ENCODE results near the gene STPG2. TPM values are rescaled to one million over a fixed set of nuclear protein-coding genes. Genes with fewer than 3 reads are reported as not detected.

STPG2 gene
- polyA plus RNA-seq, 1 experiment, result not detected

DNA sequence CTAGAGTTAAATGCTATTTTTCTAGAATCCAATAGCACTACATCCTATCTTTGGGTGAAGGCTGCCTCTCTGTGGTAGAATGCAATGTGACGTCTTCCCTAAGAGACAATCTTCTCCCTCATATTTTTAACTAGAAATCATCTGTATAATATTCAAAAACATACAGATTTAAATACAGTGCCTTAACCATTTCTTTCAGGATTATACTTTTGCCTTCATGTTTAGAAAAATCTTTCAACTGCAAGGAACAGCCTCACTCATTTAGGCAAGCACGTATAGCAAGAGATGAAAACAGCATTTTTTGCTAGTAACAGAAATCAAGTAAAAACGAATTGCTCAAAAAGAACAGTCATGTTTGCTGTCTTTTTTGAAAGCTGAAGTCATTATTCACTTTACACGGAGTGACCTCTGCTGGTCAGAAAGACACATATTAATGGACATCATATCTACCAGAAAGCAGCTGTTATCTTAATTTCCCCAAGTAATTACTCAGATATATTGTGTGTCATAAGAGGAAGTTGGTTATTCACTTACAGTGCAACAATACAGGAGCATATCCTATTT is 422.3 kb downstream of the STPG2 start:
- CTCF ChIA-PET, result no interaction called here

DNA sequence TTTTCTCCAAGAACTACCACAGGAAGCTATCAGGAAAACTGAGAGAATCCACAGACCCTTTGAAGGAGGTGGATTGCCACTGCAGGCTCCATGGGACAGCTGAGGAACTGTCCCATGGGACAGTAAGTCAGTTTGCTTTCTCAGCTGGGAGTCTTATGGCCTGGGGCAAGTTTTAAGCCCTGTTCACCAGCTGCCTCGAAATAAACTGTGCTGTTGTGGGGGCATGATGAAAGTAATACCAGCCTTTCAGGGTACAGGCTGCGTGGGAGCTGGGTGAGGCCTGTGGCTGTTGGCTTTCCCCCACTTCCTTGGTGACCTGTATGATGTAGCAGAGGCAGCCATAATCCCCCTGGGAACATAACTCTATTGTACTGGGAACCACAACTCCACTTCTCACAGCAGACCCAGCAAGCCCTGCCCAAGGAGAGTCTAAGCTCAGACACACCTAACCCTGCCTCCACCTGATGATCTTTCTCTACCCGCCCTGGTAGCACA is 452.1 kb downstream of the STPG2 start:
- Histone ChIP-seq H3K36me3 (ENCODE audit: control insufficient read depth, insufficient read depth, low read length) (no peaks in the 10 kb centered on the region), H3K27me3 (ENCODE audit: control insufficient read depth, insufficient read depth, low read length) (no peaks in the 10 kb centered on the region), H3K4me3 (ENCODE audit: low read depth, low read length) (no peak overlapping the region)
- TF ChIP-seq CTCF (IDR thresholded peaks at IDR 0.05; ENCODE audit: insufficient read depth, low read depth, low read length), result no peak
- POLR2A ChIA-PET, result no interaction called here
- CTCF ChIA-PET, result no interaction called here
- no peak for DNase-seq (ENCODE audit: low read depth)

More for the DNA sequence above, 422.3 kb downstream of the STPG2 start:
- POLR2A ChIA-PET, result no interaction called here
- H3K4me3 ChIP-seq (ENCODE audit: low read depth, low read length), result no peak overlapping the region
- no peaks in the 10 kb centered on the region for H3K27me3 ChIP-seq (ENCODE audit: control insufficient read depth, insufficient read depth, low read length)
- no peak for TF ChIP-seq CTCF (IDR thresholded peaks at IDR 0.05; ENCODE audit: insufficient read depth, low read depth, low read length)
- no peaks in the 10 kb centered on the region for H3K36me3 ChIP-seq (ENCODE audit: control insufficient read depth, insufficient read depth, low read length)
- DNase-seq (ENCODE audit: low read depth), result no peak

- ChIA-PET POLR2A (no interaction called here), CTCF (no interaction called here)
- DNase-seq (ENCODE audit: low read depth), result no peak
- no peaks in the 10 kb centered on the region for H3K36me3 ChIP-seq (ENCODE audit: control insufficient read depth, insufficient read depth, low read length)
- no peaks in the 10 kb centered on the region for H3K27me3 ChIP-seq (ENCODE audit: control insufficient read depth, insufficient read depth, low read length)
- no peak for TF ChIP-seq CTCF (IDR thresholded peaks at IDR 0.05; ENCODE audit: insufficient read depth, low read depth, low read length)
- no peak overlapping the region for H3K4me3 ChIP-seq (ENCODE audit: low read depth, low read length)
Observed at GRCh38 chr4:97670703-97671269, 472.5 kb downstream of the STPG2 start.

- DNase-seq (ENCODE audit: low read depth), result no peak
- H3K4me3 ChIP-seq (ENCODE audit: low read depth, low read length), result no peak overlapping the region
- no peaks in the 10 kb centered on the region for H3K27me3 ChIP-seq (ENCODE audit: control insufficient read depth, insufficient read depth, low read length)
- POLR2A ChIA-PET, result no interaction called here
- H3K36me3 ChIP-seq (ENCODE audit: control insufficient read depth, insufficient read depth, low read length), result no peaks in the 10 kb centered on the region
- no peak for TF ChIP-seq CTCF (IDR thresholded peaks at IDR 0.05; ENCODE audit: insufficient read depth, low read depth, low read length)
- CTCF ChIA-PET, result interaction anchor here (1.6 kb wide), 1 partner anchor 10 kb away, joined by 3 read pairs; no protein-coding TSS in a partner anchor
Observed at GRCh38 chr4:97665553-97665952, 477.7 kb downstream of the STPG2 start.

DNA sequence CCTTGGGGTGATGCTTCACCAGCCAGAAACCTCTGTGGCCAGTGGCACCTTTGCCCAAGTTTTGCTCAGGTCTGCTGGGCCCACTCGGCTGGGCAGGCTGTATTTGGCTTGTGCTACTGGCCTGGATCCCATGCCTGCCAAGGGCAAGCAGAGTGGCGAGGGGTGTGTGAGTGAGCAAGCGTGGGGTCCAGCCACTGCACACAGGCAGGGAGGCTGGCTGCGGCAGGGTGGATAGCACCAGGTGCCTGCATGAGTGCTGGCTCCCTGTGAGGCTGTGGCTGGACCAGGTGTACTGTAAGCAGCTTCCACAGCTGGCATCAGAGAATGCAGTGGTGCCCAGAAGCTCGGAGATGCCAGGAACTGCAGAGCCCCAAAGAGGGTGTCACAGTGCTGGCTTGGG is 478.5 kb downstream of the STPG2 start:
- no peak for DNase-seq (ENCODE audit: low read depth)
- Histone ChIP-seq H3K27me3 (ENCODE audit: control insufficient read depth, insufficient read depth, low read length) (no peaks in the 10 kb centered on the region), H3K36me3 (ENCODE audit: control insufficient read depth, insufficient read depth, low read length) (no peaks in the 10 kb centered on the region), H3K4me3 (ENCODE audit: low read depth, low read length) (no peak overlapping the region)
- no peak for TF ChIP-seq CTCF (IDR thresholded peaks at IDR 0.05; ENCODE audit: insufficient read depth, low read depth, low read length)
- POLR2A ChIA-PET, result no interaction called here
- CTCF ChIA-PET, result interaction anchor here (1.6 kb wide), 1 partner anchor 9 kb away, joined by 3 read pairs; no protein-coding TSS in a partner anchor
